ENCODE results near the gene PMAIP1. TPM values are rescaled to one million over a fixed set of nuclear protein-coding genes. Genes with fewer than 3 reads are reported as not detected.
A peak's percentile ranks its signal among the peaks of the same experiment; 100 is the strongest.

Gene PMAIP1
- polyA plus RNA-seq, 1 of the 3 experiments (the other 2 are of a cell fraction): 76.9 TPM

GRCh38 chr18:59917422-59917821, 17.6 kb downstream of the PMAIP1 start:
- Histone ChIP-seq H3K36me3 (replicated peaks in 1 of 2; ENCODE audit: control insufficient read depth in 1 of 2, insufficient read depth in 2 of 2, low read length in 1 of 2) (no peaks in the 10 kb centered on the region), H3K27me3 (ENCODE audit: insufficient read depth) (no peaks in the 10 kb centered on the region), H3K27ac (ENCODE audit: low read depth in 2 of 2, low read length in 1 of 2) (no peak overlapping the region), H3K9me2 (no peaks in the 10 kb centered on the region), H4K20me1 (ENCODE audit: insufficient read depth) (no peaks in the 10 kb centered on the region), H3K4me2 (0 out of 2 replicates have a peak overlapping the region, but pooled peaks have one; percentile 19), H3F3A (replicated peaks; ENCODE audit: insufficient read depth) (peaks cover 14% of the 10 kb centered on the region), H3K9ac (no peak overlapping the region; the same call in 1 of the 2 replicates), H3K79me2 (ENCODE audit: insufficient read depth) (no peaks in the 10 kb centered on the region), H3K4me3 (ENCODE audit: low read depth in 2 of 2, low read length in 1 of 2) (no peak overlapping the region), H2AFZ (ENCODE audit: low read depth) (peak overlapping the region; percentile 78), H3K4me1 (ENCODE audit: control insufficient read depth in 1 of 2, insufficient read depth in 2 of 2, low read depth in 1 of 2, low read length in 1 of 2) (peaks cover 8 to 18% of the 10 kb centered on the region in 2 experiments; a peak in 3 of 4 replicates), H3K9me3 (no peaks in the 10 kb centered on the region)
- TF ChIP-seq TAF1 (IDR thresholded peaks at IDR 0.05; ENCODE audit: borderline replicate concordance, low read depth, low read length) (no peak), SIN3A (IDR thresholded peaks at IDR 0.05; ENCODE audit: borderline replicate concordance, low read depth, low read length) (no peak), JUND (IDR thresholded peaks at IDR 0.05) (0 out of 2 replicates have a peak, but pooled peaks have one; percentile 21), TEAD4 (IDR thresholded peaks at IDR 0.05; ENCODE audit: borderline replicate concordance, insufficient read depth) (no peak), TCF12 (IDR thresholded peaks at IDR 0.05) (0 out of 2 replicates have a peak, but pooled peaks have one; percentile 8), FOSL2 (IDR thresholded peaks at IDR 0.05; ENCODE audit: borderline replicate concordance, low read depth) (peak; percentile 33; the same call in 1 of the 2 replicates), EZH2phosphoT487 (IDR thresholded peaks at IDR 0.05; ENCODE audit: borderline replicate concordance, low read depth) (no peak)
- no peak for DNase-seq
- ChIA-PET CTCF (no interaction called here), POLR2A (no interaction called here)
- 67% methylated on average over 5 of the region's 5 CpGs for WGBS (ENCODE audit: low lambda C conversion rate)

- H3K36me3 ChIP-seq (replicated peaks in 1 of 2; ENCODE audit: control insufficient read depth in 1 of 2, insufficient read depth in 2 of 2, low read length in 1 of 2): no peaks in the 10 kb centered on the region
- H3K9me2 ChIP-seq: no peaks in the 10 kb centered on the region
- DNase-seq: peak; percentile 49
- H3K79me2 ChIP-seq (ENCODE audit: insufficient read depth): no peaks in the 10 kb centered on the region
- H2AFZ ChIP-seq (ENCODE audit: low read depth): peak overlapping the region; percentile 78
- ChIA-PET CTCF (interaction anchor here (0.7 kb wide), 1 partner anchor 918 kb away, joined by 3 read pairs; no protein-coding TSS in a partner anchor), POLR2A (interaction anchor here (2.5 kb wide), 1 partner anchor 18 kb away, joined by 10 read pairs; the partner anchor contains the start of gene PMAIP1)
- H3K4me2 ChIP-seq: 0 out of 2 replicates have a peak overlapping the region, but pooled peaks have one; percentile 49
- no peaks in the 10 kb centered on the region for H4K20me1 ChIP-seq (ENCODE audit: insufficient read depth)
- peak overlapping the region in 1 of 2 experiments; percentile 31; a peak in 1 of 4 replicates for H3K4me3 ChIP-seq (ENCODE audit: low read depth in 2 of 2, low read length in 1 of 2)
- H3K4me1 ChIP-seq (ENCODE audit: control insufficient read depth in 1 of 2, insufficient read depth in 2 of 2, low read depth in 1 of 2, low read length in 1 of 2): peaks cover 8 to 18% of the 10 kb centered on the region in 2 experiments; a peak in 3 of 4 replicates
- H3F3A ChIP-seq (replicated peaks; ENCODE audit: insufficient read depth): peaks cover 14% of the 10 kb centered on the region
- H3K27me3 ChIP-seq (ENCODE audit: insufficient read depth): no peaks in the 10 kb centered on the region
- no peak overlapping the region; the same call in 1 of the 2 replicates for H3K9ac ChIP-seq
- no peaks in the 10 kb centered on the region for H3K9me3 ChIP-seq
- whole genome bisulfite sequencing (ENCODE audit: low lambda C conversion rate): 26% methylated on average over 9 of the region's 9 CpGs
- peak overlapping the region; percentile 45 to 47 for H3K27ac ChIP-seq (ENCODE audit: low read depth in 2 of 2, low read length in 1 of 2)
- peak; percentile 71; the same call in 1 of the 2 replicates for TF ChIP-seq RCOR1 (IDR thresholded peaks at IDR 0.05; ENCODE audit: low read length)
- TF ChIP-seq, protein P1, sequence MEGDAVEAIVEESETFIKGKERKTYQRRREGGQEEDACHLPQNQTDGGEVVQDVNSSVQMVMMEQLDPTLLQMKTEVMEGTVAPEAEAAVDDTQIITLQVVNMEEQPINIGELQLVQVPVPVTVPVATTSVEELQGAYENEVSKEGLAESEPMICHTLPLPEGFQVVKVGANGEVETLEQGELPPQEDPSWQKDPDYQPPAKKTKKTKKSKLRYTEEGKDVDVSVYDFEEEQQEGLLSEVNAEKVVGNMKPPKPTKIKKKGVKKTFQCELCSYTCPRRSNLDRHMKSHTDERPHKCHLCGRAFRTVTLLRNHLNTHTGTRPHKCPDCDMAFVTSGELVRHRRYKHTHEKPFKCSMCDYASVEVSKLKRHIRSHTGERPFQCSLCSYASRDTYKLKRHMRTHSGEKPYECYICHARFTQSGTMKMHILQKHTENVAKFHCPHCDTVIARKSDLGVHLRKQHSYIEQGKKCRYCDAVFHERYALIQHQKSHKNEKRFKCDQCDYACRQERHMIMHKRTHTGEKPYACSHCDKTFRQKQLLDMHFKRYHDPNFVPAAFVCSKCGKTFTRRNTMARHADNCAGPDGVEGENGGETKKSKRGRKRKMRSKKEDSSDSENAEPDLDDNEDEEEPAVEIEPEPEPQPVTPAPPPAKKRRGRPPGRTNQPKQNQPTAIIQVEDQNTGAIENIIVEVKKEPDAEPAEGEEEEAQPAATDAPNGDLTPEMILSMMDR (IDR thresholded peaks at IDR 0.05): no peak
- no peak for TF ChIP-seq SIN3A (IDR thresholded peaks at IDR 0.05; ENCODE audit: borderline replicate concordance, low read depth, low read length)
- TF ChIP-seq GATA2 (CRISPR knock-in tag; IDR thresholded peaks at IDR 0.05): peak; percentile 89
- TF ChIP-seq EZH2phosphoT487 (IDR thresholded peaks at IDR 0.05; ENCODE audit: borderline replicate concordance, low read depth): no peak
- TF ChIP-seq CHD2 (IDR thresholded peaks at IDR 0.05; ENCODE audit: low read length, partially characterized antibody): peak; percentile 23
- TF ChIP-seq, protein P2, sequence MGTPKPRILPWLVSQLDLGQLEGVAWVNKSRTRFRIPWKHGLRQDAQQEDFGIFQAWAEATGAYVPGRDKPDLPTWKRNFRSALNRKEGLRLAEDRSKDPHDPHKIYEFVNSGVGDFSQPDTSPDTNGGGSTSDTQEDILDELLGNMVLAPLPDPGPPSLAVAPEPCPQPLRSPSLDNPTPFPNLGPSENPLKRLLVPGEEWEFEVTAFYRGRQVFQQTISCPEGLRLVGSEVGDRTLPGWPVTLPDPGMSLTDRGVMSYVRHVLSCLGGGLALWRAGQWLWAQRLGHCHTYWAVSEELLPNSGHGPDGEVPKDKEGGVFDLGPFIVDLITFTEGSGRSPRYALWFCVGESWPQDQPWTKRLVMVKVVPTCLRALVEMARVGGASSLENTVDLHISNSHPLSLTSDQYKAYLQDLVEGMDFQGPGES (IDR thresholded peaks at IDR 0.05; ENCODE audit: low read depth, low read length): no peak
- peak; percentile 72; the same call in 1 of the 2 replicates for TF ChIP-seq TCF12 (IDR thresholded peaks at IDR 0.05)
- no peak; the same call in 1 of the 2 replicates for TF ChIP-seq MXI1 (IDR thresholded peaks at IDR 0.05; ENCODE audit: low read depth, low read length)
- TF ChIP-seq FOSL2 (IDR thresholded peaks at IDR 0.05; ENCODE audit: borderline replicate concordance, low read depth): peak; percentile 55; the same call in 1 of the 2 replicates
- TF ChIP-seq JUND (IDR thresholded peaks at IDR 0.05): peak; percentile 34; the same call in 1 of the 2 replicates
- peak; percentile 20 for TF ChIP-seq RAD21 (IDR thresholded peaks at IDR 0.05; ENCODE audit: low read length)
- TF ChIP-seq NRF1 (IDR thresholded peaks at IDR 0.05; ENCODE audit: low read depth, low read length): no peak
- peak; percentile 29; the same call in 1 of the 2 replicates for TF ChIP-seq YY1 (IDR thresholded peaks at IDR 0.05; ENCODE audit: low read depth)
- TF ChIP-seq USF2 (IDR thresholded peaks at IDR 0.05; ENCODE audit: borderline replicate concordance, low read depth, low read length): no peak
- 0 out of 2 replicates have a peak, but pooled peaks have one; percentile 35 for TF ChIP-seq MEF2A (IDR thresholded peaks at IDR 0.05; ENCODE audit: borderline replicate concordance, low read depth)
- TF ChIP-seq POLR2AphosphoS5 (IDR thresholded peaks at IDR 0.05; ENCODE audit: low read depth, low read length): no peak
- no peak for TF ChIP-seq TAF1 (IDR thresholded peaks at IDR 0.05; ENCODE audit: borderline replicate concordance, low read depth, low read length)
- TF ChIP-seq TEAD4 (IDR thresholded peaks at IDR 0.05; ENCODE audit: borderline replicate concordance, insufficient read depth): no peak
- no peak for TF ChIP-seq USF1 (IDR thresholded peaks at IDR 0.05; ENCODE audit: borderline replicate concordance, low read depth)
- no peak for TF ChIP-seq FOXM1 (IDR thresholded peaks at IDR 0.05; ENCODE audit: low read depth)
Measured at GRCh38 chr18:59918320-59918755, 18.5 kb downstream of the PMAIP1 start.
